Suppressor macrophage treated with lipopolysaccharide for 1 hour (primary cell): ENCODE measurements around the gene PLIN4.
A peak's percentile ranks its signal among the peaks of the same experiment; 100 is the strongest.

Experiments
- DNase-seq, 3 donors: peaks; one replicate each; pipeline ENCODE4 v3.0.0-alpha.2; 2020 to 2022

Gene PLIN4

DNA sequence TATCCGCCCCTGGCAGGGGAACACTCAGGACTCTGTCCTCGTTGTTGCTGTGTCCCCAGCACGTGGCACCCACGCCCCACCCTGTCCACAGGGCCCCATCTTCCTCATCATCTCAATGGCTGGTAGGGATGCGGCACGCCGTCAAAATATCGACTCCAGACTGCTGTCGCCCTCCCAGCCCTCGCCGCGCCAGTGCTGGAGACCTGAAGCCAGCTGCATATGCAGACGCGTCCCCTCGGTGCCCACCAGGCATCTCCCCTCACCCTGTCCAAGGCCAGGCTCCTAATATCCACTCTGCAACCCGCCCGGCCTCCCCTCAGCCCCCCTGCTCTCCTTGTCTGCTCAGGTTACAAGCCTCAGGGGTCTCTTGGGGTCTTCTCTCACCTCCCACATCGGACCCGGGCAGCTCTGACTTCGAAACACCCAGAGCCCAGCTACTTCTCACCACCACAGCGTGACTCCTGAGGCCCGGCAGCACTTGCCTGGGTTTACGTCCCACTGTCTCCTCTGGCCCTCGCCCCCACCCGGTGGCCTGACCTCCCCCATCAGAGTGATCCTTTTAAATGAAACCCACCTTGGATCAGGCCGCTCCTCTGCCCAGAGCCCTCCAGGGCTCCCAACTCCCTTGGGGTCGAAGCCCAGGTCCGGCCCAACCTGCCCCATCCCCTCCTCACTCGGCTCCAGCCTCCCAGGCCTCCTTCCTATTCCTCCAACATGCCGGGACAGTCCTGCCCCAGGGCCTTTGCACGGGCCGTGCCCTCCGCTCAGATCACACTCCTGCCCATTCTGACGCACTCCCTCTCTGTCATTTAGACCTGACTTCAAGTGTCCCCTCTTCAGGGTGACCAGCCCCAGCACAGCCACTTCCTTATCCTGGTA is 12.5 kb downstream of the PLIN4 start:
- DNase-seq: no peak

DNA sequence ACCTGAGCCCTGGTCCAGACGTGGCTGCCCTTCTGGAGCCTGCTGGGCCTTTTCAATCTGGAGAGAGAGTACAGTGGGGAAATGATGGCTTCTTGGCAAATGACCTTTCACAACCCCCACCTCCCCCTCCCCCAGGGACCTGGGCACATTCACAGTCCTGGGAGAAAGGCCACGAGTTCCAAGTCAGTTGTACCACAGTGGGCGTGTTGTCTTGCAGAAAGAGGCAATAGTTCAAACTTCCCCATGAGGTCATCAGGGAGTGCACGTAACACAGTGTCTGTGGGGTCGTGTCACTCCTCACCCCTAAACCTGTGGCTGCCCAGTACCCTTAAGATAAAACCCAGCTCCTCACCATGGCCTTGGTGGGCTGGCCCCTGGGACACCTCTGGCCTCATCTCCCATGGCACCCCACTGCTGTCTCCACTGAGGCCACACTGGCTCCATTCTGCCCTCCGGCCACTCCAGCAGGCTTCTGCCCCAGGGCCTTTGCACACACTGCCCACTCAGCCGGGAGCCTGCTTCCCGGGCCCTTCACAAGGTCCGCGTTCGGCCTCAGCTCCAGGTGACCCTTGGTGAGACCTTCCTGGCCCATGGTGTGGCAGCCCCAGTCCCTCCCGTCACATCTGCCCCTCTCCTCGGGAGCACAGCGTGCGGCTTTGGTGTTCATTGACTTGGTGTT is 13.3 kb downstream of the PLIN4 start:
- peak; percentile 87 to 91 (median 89) for DNase-seq

DNA sequence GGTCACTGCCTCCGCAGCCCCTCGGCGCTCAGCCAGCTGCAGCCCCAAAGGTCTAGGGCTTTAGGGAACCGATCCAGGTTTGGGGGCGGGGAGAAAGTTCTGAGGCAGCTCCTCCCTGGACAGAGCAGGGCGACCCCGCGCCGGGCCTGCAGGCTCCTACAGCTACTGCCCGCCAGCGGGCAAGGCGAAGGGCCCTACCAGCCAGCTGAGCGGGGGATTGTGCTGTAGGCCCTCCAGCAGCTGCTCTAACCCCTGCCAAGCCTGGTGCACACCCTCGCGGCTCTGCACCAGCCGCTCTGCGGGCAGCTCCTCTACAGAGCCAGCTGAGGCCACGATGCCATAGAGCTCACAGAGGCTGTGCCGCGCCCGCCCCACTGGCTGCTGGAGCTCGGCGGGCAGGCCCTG is 14.0 kb downstream of the PLIN4 start:
- DNase-seq: no peak

DNA sequence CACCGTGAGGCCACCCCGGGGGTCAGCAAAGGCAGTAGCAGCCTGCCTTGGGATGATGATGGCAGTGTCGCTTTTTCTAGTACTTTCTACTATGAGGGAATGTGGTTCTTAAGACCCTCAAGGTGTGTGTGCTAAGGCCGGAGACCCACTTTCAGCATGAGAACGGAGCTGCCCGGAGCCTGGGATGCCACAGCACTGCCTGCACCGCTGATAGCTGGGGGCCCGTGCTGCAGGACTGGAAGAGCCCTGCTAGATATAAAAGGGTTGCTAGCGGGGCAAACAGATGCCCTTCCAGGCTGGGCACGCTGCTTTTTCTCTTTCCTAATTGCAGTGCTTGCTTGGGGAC is 14.5 kb downstream of the PLIN4 start:
- no peak for DNase-seq

DNA sequence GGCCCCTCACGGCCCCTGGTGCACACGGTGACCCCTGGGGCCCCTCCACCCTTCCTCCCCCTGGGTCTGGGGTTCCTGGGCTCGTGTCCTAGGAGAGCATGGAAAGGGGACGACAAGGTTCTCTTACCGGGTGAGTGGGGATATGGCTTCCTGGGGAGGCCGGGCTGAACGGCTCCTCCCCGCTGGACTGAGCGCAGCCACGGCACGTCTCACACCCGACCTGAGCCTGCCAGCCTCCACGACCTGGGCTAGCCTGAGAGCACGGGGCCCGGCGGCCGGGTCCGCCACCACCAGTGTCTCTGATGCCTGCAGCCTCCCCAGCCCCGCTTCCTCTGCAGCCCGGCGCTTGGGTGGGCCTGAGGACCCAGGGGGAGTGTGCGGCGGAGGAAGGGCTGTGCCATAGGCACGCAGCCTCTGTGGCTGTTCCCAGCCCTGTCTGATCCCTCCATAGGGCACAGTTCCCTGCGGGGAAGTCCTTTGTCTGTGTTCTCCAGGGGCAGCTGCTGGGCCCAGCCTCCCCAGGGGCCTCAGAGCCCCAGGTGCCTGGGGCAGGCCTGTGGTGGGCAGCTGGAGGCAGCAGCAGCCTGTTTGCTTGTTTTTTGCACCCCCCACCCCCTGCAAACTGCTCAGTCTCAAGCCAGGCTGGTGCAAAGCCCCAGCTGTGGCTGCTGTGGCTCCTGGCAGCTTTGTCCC is 15.0 kb downstream of the PLIN4 start:
- DNase-seq: no peak

DNA sequence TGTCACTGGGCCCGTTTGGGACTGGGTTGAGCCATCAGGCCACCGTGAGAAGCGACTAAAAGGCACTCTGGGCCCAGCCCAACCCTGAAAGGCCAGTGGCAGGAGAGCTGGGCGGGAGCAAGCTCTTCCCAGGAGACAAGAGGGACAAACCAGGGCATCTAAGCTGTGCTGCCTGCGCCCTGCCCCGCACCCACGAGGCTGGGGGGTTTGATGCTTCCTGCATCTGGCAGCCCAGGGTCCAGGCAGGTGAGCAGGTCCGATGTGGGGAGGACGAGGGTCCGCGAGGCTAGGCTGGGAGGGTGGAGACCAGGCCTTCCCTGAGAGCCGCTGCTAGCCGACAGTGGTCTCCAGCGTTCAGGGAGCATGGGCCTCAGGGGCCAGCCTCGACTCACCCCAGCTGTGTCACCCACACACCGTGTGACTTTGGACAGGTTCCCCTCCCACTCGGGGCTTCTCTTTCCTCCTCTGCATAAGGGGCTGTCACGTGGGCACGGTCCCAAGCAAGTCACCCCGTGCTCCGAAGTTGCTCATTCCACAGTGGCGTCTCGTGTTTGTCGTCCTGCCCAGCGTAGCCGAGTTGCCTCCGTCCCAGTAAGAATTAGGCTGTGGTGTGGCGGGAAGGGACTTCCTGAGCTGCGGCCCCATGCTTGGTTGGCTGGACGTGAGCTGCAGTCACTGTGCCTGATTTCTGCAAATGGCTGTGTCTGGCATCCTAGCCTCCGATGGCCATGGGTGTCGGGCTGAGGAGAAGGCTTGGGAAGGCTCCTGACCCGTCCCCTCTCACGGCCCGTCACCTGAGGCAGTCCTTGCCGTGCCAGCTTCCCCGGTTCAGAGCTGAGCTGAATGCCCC is 15.8 kb downstream of the PLIN4 start:
- DNase-seq: no peak

DNA sequence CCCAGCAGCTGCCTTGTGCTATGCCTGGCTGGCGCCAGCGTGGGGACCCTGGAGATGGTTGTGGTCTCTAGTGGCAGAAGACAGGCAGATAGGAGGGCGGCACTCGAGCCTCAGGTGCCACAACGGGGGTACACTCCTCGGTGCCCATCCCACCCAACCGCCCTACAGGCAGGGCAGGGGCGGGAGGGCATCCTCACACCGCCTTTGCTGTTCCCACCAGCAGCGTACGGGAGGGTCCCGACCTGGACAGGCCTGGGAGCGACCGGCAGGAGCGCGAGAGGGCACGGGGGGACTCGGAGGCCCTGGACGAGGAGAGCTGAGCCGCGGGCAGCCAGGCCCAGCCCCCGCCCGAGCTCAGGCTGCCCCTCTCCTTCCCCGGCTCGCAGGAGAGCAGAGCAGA is 16.6 kb downstream of the PLIN4 start:
- no peak for DNase-seq

DNA sequence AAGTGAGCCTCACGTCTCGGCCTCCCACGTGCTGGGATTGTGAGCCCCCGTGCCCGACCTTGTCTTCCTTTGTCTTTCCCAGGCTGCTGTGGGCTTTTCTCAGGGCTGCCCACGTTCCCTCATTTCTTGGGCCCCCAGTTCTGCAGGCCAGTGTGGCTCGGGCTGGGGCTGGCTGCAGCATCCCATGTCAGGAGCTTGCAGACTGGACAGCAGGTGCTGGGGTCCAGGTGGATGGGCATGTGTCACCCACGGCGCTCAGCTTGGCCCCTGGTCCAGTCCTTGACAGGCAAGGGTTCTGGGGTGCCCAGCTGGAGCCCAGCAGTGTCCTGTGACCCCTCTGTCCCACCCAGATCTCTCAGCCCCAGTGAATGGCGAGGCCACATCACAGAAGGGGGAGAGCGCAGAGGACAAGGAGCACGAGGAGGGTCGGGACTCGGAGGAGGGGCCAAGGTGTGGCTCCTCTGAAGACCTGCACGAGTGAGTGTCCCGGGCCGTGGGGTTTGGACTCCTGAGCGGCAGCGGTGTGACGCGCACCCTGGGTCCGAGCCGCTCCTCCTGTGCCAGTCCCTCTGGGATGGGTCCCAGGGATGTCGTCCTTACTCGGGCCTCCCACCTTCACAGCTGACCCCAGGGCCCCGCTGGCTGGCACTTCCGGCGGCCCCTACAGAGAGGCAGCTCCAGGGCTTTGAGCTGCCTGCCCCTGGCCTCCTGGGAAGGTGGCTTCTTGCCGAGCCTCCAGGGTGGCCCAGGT is 17.3 kb downstream of the PLIN4 start:
- DNase-seq: no peak

DNA sequence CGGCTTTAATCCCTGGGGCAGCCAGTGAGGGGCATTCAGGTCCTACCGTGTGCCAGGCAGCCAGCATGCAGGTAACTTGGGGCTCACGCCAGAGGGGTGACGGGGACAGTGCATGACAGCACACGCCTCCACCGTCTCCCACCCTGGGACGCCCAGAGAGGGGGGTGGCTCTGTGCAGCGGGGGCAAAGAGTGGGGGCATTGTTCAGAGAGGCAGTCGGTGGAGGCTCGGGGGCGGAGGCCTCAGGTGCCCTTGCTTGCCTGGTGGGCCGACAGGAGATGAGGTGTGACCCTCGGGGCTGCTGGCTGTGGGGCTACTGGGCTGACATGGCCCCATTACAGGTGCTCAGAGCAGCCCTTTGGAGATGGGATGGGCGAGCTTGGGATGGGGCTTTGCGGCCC is 18.4 kb downstream of the PLIN4 start:
- DNase-seq: no peak

DNA sequence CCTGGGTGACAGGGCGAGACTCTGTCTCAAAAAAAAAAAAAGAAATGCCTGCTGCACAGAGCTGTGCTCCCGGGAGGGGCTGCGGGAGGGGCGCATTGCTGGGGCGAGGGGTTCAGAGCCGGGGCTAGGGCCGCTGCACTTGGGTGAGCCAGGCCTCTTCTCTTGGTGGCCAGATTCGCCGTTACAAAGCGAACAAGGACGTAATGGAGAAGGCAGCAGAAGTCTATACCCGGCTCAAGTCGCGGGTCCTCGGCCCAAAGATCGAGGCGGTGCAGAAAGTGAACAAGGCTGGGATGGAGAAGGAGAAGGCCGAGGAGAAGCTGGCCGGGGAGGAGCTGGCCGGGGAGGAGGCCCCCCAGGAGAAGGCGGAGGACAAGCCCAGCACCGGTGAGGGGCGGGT is 19.0 kb downstream of the PLIN4 start:
- DNase-seq: no peak

DNA sequence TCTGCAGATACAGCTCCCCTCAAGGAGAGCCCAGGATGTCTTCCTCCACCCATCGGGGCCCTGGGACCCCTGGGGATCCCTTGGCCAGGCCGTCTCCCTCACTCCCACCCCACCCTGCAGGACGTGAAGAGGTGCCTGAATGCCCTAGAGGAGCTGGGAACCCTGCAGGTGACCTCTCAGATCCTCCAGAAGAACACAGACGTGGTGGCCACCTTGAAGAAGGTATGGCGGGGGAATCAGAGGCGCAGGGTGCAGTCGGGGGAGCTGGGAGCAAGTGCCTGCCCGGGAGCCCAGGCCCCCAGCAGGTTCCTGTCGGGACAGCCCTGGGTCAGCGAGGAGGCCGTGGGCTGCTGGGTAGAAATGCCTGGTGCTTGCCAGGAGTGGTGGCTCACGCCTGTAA is 19.6 kb downstream of the PLIN4 start:
- DNase-seq: no peak

DNA sequence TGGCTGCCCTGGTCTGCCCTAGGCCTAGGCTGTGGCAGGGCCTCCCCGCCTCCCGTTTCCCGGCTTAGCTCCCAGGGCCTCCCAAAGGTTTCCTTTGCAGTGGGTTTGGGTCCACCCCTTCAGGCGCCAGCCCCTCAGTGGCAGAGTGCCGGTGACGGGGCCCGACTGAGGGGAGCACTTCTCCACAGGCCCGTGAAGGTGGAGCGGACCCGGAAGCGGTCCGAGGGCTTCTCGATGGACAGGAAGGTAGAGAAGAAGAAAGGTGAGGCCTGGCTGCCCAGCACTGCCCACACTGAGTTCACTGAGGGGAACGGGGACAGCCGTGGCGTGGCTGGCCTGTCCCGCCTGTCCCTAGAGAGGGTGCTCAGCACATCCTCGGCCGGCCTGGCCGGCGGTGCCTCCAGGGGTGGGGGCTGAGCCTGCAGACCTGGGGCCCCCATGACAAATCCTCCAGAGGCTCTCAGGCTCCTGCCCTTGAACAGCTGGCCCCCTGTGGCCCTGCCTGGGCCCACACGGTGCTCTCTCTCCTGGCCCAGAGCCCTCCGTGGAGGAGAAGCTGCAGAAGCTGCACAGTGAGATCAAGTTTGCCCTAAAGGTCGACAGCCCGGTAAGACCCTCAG is 20.4 kb downstream of the PLIN4 start:
- no peak for DNase-seq

DNA sequence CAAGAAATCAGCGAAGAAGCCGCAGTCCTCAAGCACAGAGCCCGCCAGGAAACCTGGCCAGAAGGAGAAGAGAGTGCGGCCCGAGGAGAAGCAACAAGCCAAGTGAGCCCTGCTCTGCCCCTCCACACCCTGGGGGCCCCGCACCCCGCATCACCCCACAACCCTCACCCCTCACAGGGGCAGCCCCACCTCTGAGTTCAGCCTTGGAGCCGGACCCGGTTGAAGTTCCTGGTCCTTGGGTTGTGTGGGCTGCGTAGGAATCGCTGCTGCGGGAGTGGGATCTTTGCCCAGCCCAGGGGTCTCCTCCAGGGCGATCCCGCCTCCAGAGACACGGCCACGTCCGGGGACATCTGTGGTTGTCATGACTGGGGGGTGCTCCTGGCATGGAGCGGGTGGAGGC is 22.0 kb downstream of the PLIN4 start:
- DNase-seq: no peak

DNA sequence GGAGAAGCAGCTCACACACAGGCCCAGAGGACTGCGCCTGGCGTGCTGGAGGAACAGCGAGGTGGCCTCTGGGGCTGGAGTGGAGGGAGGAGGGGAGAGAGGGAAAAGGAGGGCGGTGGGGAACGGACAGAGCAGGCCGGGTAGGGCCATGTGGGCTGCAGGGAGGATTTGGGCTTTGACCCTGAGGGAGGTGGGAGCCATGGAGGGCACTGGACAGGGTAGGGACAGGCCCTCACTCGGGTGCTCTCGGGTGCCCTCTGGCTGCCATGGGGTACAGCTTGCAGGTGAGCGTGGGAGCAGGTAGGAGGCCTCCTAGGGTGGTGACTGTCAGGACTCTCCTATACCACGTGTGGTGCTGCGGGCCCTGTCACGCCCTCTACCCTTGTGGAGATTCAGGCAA is 22.8 kb downstream of the PLIN4 start:
- DNase-seq: no peak

DNA sequence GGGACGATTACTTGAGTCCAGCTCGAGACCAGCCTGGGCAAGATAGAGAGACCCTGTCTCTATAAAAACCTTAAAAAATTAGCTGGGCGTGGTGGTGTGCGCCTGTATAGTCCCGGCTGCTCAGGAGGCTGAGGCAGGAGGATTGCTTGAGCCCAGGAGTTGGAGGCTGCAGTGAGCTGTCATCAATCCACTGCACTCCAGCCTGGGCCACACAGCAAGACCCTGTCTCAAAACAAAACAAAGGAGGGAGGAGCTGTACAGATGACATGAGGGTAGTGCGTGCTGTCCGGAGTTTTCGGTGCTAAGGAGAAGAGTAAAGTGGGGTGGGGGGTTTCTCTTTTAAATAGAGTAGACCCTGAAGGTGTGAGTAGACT is 23.6 kb downstream of the PLIN4 start:
- no peak for DNase-seq

DNA sequence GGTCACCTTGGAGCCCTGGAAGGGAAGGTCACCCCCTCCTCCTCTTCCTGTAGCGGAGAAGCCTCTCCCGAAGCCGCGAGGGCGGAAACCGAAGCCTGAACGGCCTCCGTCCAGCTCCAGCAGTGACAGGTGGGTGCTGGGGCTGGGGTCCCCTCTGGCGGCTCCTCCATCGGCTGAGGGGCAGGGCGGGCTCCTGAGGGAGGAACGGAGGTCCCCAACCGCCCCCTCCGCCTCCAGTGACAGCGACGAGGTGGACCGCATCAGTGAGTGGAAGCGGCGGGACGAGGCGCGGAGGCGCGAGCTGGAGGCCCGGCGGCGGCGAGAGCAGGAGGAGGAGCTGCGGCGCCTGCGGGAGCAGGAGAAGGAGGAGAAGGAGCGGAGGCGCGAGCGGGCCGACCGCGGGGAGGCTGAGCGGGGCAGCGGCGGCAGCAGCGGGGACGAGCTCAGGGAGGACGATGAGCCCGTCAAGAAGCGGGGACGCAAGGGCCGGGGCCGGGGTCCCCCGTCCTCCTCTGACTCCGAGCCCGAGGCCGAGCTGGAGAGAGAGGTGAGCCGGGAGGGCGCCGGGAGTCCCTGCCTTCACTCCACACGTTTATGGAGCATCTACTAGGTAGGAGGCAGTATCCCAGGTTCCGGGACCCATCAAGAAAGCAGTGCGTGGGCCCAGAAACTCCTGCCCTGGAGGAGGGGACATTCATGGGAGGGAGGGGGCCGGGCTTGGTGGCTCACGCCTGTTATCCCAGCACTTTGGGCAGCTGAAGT is 24.2 kb downstream of the PLIN4 start:
- DNase-seq: no peak

DNA sequence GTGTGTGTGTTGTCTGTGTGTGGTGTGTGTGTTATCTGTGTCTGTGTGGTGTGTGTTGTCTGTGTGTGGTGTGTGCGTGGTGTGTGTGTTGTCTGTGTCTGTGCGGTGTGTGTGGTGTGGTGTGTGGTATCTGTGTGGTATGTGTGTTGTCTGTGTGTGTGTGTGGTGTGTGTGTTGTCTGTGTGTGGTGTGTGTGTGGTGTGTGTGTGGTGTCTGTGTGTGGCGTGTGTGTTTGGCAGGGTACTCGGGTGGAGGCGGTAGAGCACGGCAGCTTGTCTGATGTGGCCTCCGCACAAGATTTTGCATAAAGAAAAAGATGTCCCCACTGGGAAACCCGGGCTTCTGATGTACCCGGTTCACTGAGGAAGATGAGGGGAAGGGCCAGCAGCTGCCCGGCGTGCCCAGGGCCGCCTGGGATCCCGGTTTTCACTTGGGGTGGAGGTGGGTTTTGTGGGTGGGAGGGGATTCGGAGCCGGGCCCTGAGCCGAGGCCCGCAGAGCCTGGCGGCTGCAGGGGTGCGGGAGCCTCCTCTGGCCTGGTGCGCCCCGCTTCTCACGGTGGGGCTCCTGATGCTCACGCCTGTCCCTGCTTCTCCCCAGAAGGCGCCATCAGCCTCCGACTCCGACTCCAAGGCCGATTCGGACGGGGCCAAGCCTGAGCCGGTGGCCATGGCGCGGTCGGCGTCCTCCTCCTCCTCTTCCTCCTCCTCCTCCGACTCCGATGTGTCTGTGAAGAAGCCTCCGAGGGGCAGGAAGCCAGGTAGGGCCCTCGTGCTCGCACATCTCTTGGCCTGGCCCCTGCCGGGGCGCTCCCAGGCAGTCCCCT is 25.0 kb downstream of the PLIN4 start:
- no peak for DNase-seq

DNA sequence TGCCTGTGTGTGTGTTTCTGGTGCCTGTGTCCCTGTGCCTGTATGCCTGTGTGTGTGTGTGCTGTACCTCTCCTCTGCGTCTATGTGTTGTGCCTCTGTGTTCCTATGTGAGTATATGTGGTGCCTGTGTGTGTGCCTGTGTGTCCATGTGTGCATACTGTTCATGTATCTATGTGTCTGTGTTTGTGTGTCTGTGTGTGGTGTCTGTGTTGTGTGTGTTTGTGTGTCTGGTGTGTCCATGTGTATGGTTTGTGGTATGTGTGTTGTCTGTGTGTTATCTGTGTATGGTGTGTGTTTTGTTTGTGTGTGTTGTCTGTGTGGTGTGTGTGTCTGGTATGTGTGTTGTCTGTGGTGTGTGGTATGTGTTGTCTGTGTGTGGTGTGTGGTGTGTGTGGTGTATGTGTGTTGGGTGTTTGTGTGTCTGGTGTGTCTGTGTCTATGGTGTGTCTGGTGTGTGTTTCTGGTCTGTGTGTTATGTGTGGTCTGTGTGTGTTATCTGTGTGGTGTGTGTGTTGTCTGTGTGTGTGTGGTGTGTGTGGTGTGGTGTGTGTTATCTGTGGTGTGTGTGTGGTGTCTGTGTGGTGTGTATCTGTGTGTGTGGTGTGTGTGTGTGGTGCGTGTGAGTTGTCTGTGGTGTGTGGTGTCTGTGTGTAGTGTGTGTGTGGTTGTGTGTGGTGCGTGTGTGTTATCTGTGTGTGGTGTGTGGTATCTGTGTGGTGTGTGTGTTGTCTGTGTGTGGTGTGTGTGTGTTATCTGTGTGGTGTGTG is 25.8 kb downstream of the PLIN4 start:
- DNase-seq: no peak

DNA sequence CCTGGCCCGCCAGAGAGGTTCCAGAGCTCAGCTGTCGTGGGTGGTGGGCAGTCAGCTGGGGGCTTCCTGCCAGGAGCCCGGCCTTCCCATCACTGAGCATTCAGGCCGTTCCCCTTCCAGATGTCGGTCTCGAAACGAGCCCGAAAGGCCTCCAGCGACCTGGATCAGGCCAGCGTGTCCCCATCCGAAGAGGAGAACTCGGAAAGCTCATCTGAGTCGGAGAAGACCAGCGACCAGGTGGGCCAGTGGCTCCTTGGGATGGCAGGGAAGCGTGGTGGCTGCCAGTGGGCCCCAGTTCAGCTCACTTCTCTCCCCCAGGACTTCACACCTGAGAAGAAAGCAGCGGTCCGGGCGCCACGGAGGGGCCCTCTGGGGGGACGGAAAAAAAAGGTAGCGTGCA is 26.8 kb downstream of the PLIN4 start:
- no peak for DNase-seq
